Measurements from ENCODE around the gene VIPR2. TPM values are rescaled to one million over a fixed set of nuclear protein-coding genes. Genes with fewer than 3 reads are reported as not detected.

The VIPR2 gene
- total and polyA plus RNA-seq, 2 of the 13 experiments (the other 11 are each of a cell fraction or from before 2014, with no cell fraction given) = not detected

DNA sequence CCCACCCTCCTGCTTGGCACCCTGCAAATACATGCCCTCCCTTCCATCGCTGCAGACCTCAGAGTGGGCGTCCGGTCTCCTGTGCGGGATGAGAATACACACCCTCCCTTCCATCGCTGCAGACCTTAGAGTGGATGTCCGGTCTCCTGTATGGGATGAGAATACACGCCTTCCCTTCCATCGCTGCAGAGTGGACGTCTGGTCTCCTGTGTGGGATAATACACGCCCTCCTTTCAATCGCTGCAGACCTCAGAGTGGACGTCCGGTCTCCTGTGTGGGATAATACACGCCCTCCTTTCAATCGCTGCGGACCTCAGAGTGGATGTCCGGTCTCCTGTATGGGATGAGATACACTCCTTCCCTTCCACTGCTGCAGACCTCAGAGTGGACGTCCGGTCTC lies 128.1 kb downstream of the VIPR2 start:
- no peak for ATAC-seq
- BruUV-seq (replicated peaks) = no TSS peak
- Histone ChIP-seq H2AFZ (ENCODE audit: low read length) (no peak overlapping the region), H3K36me3 (replicated peaks in 1 of 2; ENCODE audit: control insufficient read depth in 1 of 2, insufficient read depth in 2 of 2, low read length in 2 of 2) (no peaks in the 10 kb centered on the region), H3K9me3 (ENCODE audit: low read length) (no peaks in the 10 kb centered on the region), H3K79me2 (ENCODE audit: insufficient read depth, low read length) (no peaks in the 10 kb centered on the region), H3K4me1 (ENCODE audit: insufficient read depth, low read length) (0 out of 2 replicates have a peak, but pooled peaks cover 8% of the 10 kb centered on the region), H3K4me3 (replicated peaks in 1 of 3; ENCODE audit: insufficient read depth in 1 of 3, low read depth in 2 of 3, low read length in 3 of 3) (no peak overlapping the region), H4K20me1 (ENCODE audit: insufficient read depth, low read length) (no peaks in the 10 kb centered on the region), H3K27me3 (ENCODE audit: control insufficient read depth in 1 of 2, insufficient read depth in 2 of 2, low read length in 2 of 2) (peaks cover 2 to 23% of the 10 kb centered on the region in 2 experiments; a peak in 2 of 5 replicates), H3K27ac (ENCODE audit: extremely low read length, insufficient read depth, low read length) (no peak overlapping the region), H3K4me2 (ENCODE audit: low read depth, low read length) (no peak overlapping the region), H3K9ac (ENCODE audit: insufficient read depth, low read depth, low read length) (no peak overlapping the region)
- TF ChIP-seq ZNF274 (CRISPR knock-in tag; IDR thresholded peaks at IDR 0.05) (no peak), MED8 (CRISPR knock-in tag; IDR thresholded peaks at IDR 0.05; ENCODE audit: insufficient replicate concordance) (no peak)
- TF ChIP-seq, protein P1, sequence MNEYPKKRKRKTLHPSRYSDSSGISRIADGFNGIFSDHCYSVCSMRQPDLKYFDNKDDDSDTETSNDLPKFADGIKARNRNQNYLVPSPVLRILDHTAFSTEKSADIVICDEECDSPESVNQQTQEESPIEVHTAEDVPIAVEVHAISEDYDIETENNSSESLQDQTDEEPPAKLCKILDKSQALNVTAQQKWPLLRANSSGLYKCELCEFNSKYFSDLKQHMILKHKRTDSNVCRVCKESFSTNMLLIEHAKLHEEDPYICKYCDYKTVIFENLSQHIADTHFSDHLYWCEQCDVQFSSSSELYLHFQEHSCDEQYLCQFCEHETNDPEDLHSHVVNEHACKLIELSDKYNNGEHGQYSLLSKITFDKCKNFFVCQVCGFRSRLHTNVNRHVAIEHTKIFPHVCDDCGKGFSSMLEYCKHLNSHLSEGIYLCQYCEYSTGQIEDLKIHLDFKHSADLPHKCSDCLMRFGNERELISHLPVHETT (CRISPR knock-in tag; conservative IDR thresholded peaks at IDR 0.05) = no peak
- TF ChIP-seq, protein P2, sequence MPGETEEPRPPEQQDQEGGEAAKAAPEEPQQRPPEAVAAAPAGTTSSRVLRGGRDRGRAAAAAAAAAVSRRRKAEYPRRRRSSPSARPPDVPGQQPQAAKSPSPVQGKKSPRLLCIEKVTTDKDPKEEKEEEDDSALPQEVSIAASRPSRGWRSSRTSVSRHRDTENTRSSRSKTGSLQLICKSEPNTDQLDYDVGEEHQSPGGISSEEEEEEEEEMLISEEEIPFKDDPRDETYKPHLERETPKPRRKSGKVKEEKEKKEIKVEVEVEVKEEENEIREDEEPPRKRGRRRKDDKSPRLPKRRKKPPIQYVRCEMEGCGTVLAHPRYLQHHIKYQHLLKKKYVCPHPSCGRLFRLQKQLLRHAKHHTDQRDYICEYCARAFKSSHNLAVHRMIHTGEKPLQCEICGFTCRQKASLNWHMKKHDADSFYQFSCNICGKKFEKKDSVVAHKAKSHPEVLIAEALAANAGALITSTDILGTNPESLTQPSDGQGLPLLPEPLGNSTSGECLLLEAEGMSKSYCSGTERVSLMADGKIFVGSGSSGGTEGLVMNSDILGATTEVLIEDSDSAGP (CRISPR knock-in tag; IDR thresholded peaks at IDR 0.05; ENCODE audit: borderline replicate concordance) = no peak
- no peak for DNase-seq (ENCODE audit: low spot score)
- intact Hi-C loops (cut with micrococcal nuclease; ENCODE audit: unreplicated experiment) (no loop called here), in situ Hi-C loops (cut with HindIII; ENCODE audit: extremely low pct_ligation_motif_present, low pct_unique_long_range_greater_than_20kb) (no loop called here)
- FAIRE-seq = no peak
- WGBS (ENCODE audit: low lambda C conversion rate) = 74% methylated on average over 17 of the region's 19 CpGs
- ChIA-PET CTCF (ENCODE audit: low intra/inter-chr PET ratio, low total read pairs) (no interaction called here), POLR2A (no interaction called here)
